Gastrocnemius medialis (tissue), 4 donors: Measurements from ENCODE around the gene SRP54. TPM values are rescaled to one million over a fixed set of nuclear protein-coding genes. Genes with fewer than 3 reads are reported as not detected.

ENCODE experiments used
- ATAC-seq, 2 donors: fragments of 150-250 bp; one replicate each; pipeline ENCODE4 v1.9.1; 2016
- DNase-seq, 2 donors: peaks; one replicate each; pipeline ENCODE4 v3.0.0-alpha.2; 2019
- H3K27ac ChIP-seq, 4 donors: fragments of 200-600 bp; sonication (generic); 1 replicate in 1 of 4; 2 replicates in 3 of 4; pipeline ENCODE4 v1.5.1; 2016 to 2018; ENCODE audit warnings: mild to moderate bottlenecking in 2 of 4, moderate library complexity in 1 of 4
- H3K27me3 ChIP-seq, 3 donors: fragments of 200-600 bp; sonication (generic) in 2 of 3; 1 replicate in 1 of 3; 2 replicates in 2 of 3; pipeline versions ENCODE4 v1.5.1 to v1.6.0; 2016 to 2019; ENCODE audit warnings: mild to moderate bottlenecking in 1 of 3, moderate library complexity in 1 of 3
- H3K36me3 ChIP-seq, 2 donors: fragments of 200-600 bp; sonication (generic) in 1 of 2; one replicate each; pipeline ENCODE4 v1.5.1; 2017 to 2018
- H3K4me1 ChIP-seq, 2 donors: fragments of 200-600 bp; sonication (generic) in 1 of 2; one replicate each; pipeline ENCODE4 v1.5.1; 2016 to 2017; ENCODE audit warnings: mild to moderate bottlenecking in 2 of 2
- H3K4me3 ChIP-seq, 4 donors: fragments of 200-600 bp; sonication (generic) in 3 of 4; 1 replicate in 1 of 4; 2 replicates in 3 of 4; pipeline ENCODE4 v1.5.1; 2016 to 2019; ENCODE audit warnings: mild to moderate bottlenecking in 2 of 4
- H3K9me3 ChIP-seq, 3 donors: fragments of 200-600 bp; sonication (generic) in 2 of 3; 1 replicate in 1 of 3; 2 replicates in 2 of 3; pipeline ENCODE4 v1.5.1; 2016 to 2019
- POLR2A ChIP-seq, 2 donors: fragments of 450-650 bp; IDR thresholded peaks; one replicate each; pipeline ENCODE4 v1.6.1; 2017; ENCODE audit warnings: antibody characterized with exemption in 2 of 2, mild to moderate bottlenecking in 2 of 2, moderate library complexity in 2 of 2
- in situ Hi-C, 4 donors: fragments of 200-750 bp; cut with MboI; loops; one replicate each; pipeline versions ENCODE4 v1.15.0 to v1.8.0; 2017; ENCODE audit warnings: low sequenced_read_pairs in 4 of 4
- intact Hi-C: fragments of 100-400 bp; cut with DNase I; formaldehyde crosslinking; loops from one replicate; pipeline ENCODE4 v1.15.1; 2023; ENCODE audit warnings: low total_unique reads
- total RNA-seq, 4 donors: library from RNA; depleted of rRNA; stranded (reverse); fragments of >200 nt; gene quantifications; one replicate each; pipeline versions ENCODE4 v1.1.0 to v1.2.3, GENCODE V29; 2016
- TF ChIP-seq, protein P1 (sequence below), 5 experiments: fragments of 450-650 bp in 3 of 5; fragments of 200-600 bp in 2 of 5; sonication (generic) in 2 of 5; IDR thresholded peaks in 4 of 5; conservative IDR thresholded peaks in 1 of 5; 1 replicate in 4 of 5; 2 replicates in 1 of 5; pipeline ENCODE4 v1.5.1; 2016 to 2019; ENCODE audit warnings: antibody characterized with exemption in 5 of 5, mild to moderate bottlenecking in 3 of 5, moderate library complexity in 3 of 5

The SRP54 gene
- 10 to 100 TPM; 33.7 to 40.0 (median 34.6) TPM for total RNA-seq

GRCh38 chr14:34982421-34983147, at the start of gene SRP54:
SRP54 (plus strand) TSS chr14:34982992; CDS start chr14:34996710, 13,718 bp downstream.
- H3K9me3 ChIP-seq = no peaks in the 10 kb centered on the region
- intact Hi-C loops = loop anchor here (1.0 to 10.0 kb wide), 7 partner anchors 64 to 822 kb away; partner anchors contain the start of genes BAZ1A, FAM177A1, NFKBIA and PRORP
- TF ChIP-seq POLR2A (IDR thresholded peaks at IDR 0.05) = peak; percentile 74 to 86
- TF ChIP-seq, protein P1, sequence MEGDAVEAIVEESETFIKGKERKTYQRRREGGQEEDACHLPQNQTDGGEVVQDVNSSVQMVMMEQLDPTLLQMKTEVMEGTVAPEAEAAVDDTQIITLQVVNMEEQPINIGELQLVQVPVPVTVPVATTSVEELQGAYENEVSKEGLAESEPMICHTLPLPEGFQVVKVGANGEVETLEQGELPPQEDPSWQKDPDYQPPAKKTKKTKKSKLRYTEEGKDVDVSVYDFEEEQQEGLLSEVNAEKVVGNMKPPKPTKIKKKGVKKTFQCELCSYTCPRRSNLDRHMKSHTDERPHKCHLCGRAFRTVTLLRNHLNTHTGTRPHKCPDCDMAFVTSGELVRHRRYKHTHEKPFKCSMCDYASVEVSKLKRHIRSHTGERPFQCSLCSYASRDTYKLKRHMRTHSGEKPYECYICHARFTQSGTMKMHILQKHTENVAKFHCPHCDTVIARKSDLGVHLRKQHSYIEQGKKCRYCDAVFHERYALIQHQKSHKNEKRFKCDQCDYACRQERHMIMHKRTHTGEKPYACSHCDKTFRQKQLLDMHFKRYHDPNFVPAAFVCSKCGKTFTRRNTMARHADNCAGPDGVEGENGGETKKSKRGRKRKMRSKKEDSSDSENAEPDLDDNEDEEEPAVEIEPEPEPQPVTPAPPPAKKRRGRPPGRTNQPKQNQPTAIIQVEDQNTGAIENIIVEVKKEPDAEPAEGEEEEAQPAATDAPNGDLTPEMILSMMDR (IDR thresholded peaks at IDR 0.05 in 4 of 5, conservative IDR thresholded peaks at IDR 0.05 in 1 of 5) = peak in 1 of 5 experiments; percentile 24
- no peaks in the 10 kb centered on the region for H3K36me3 ChIP-seq
- H3K27me3 ChIP-seq = no peaks in the 10 kb centered on the region
- peak within 1 kb of the TSS; percentile 83 to 95 (median 93) for H3K27ac ChIP-seq
- DNase-seq = peak; percentile 98 to 99
- peaks cover 28 to 36% of the 10 kb centered on the region in 2 donors for H3K4me1 ChIP-seq
- peak; percentile 98 to 99 for ATAC-seq
- in situ Hi-C loops = loop anchor here in 1 of 4 donors (10.0 kb wide), 1 partner anchor 142 kb away; the partner anchor contains the start of genes PPP2R3C and PRORP
- H3K4me3 ChIP-seq = peak within 1 kb of the TSS; percentile 79 to 90 (median 80)

GRCh38 chr14:34933301-34933700, 49.5 kb upstream of the SRP54 start:
- Histone ChIP-seq H3K9me3 (no peaks in the 10 kb centered on the region), H3K4me1 (no peaks in the 10 kb centered on the region), H3K27ac (no peak overlapping the region), H3K36me3 (no peaks in the 10 kb centered on the region), H3K27me3 (no peaks in the 10 kb centered on the region), H3K4me3 (no peak overlapping the region)
- no peak for TF ChIP-seq POLR2A (IDR thresholded peaks at IDR 0.05)
- TF ChIP-seq, protein P1 (IDR thresholded peaks at IDR 0.05 in 4 of 5, conservative IDR thresholded peaks at IDR 0.05 in 1 of 5) = no peak
- intact Hi-C loops (no loop called here), in situ Hi-C loops (no loop called here)
- ATAC-seq (no peak), DNase-seq (no peak)

DNA sequence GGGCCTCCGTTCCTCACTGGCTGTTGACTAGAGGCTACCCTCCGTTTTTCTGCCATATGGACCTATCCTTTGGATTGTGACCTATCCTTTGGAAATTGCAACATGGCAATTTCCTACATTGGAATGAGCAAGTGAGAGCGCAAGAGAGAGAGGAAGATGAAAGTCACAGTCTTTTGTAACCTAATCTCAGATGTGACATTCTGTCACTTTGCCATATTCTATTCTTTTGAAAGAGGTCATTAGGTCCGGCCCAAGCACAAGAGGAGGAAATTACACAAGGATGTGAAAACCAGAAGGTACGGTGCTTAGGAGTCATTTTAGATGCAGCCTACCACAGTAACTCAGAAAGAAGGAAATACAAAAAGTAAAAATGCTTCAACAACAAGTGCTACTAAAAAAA, 47.3 kb upstream of the SRP54 start:
- no peak for DNase-seq
- intact Hi-C loops = no loop called here
- no peaks in the 10 kb centered on the region for H3K4me1 ChIP-seq
- H3K9me3 ChIP-seq = no peaks in the 10 kb centered on the region
- H3K4me3 ChIP-seq = no peak overlapping the region
- H3K36me3 ChIP-seq = no peaks in the 10 kb centered on the region
- in situ Hi-C loops = no loop called here
- no peak overlapping the region for H3K27ac ChIP-seq
- TF ChIP-seq POLR2A (IDR thresholded peaks at IDR 0.05) = no peak
- TF ChIP-seq, protein P1 (IDR thresholded peaks at IDR 0.05 in 4 of 5, conservative IDR thresholded peaks at IDR 0.05 in 1 of 5) = no peak
- no peaks in the 10 kb centered on the region for H3K27me3 ChIP-seq
- ATAC-seq = no peak

DNA sequence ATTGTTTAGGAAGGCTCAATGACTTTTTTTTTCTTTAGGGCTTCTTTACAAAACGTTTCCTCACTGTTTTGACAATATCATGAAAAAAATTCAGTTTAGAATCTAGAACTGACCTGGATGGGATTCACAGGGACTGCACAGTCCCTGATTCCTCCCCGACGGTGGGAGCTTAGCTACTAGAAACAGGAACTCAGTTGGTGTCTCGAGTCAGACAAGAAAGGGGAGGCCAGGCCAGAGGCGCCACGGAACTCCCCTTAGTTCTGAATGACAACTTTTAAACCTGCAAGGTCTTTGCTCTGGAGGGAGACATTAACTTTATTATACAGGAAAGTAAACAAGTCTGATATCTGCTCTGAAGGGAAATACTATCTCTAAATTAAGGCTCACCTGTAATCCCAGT, 45.4 kb upstream of the SRP54 start:
- TF ChIP-seq POLR2A (IDR thresholded peaks at IDR 0.05) = no peak
- TF ChIP-seq, protein P1 (IDR thresholded peaks at IDR 0.05 in 4 of 5, conservative IDR thresholded peaks at IDR 0.05 in 1 of 5) = no peak
- in situ Hi-C loops (no loop called here), intact Hi-C loops (no loop called here)
- Histone ChIP-seq H3K4me1 (no peaks in the 10 kb centered on the region), H3K9me3 (no peaks in the 10 kb centered on the region), H3K4me3 (no peak overlapping the region), H3K27ac (no peak overlapping the region), H3K36me3 (no peaks in the 10 kb centered on the region), H3K27me3 (no peaks in the 10 kb centered on the region)
- ATAC-seq (no peak), DNase-seq (no peak)
